Stimulated activated CD8-positive, alpha-beta memory T cell treated with anti-CD3 and anti-CD28 coated beads, Interleukin-7, amount 100 ng/mL, for 48 hours (primary cell): ENCODE measurements around the gene CYP2C19.
"Not testable (repeated sequence)": the region's sequence is repeated elsewhere in the genome, so short reads cannot be mapped to it uniquely, and the experiment has no call there.

ENCODE experiments used
- DNase-seq, 2 donors: peaks; one replicate each; pipeline ENCODE4 v3.0.0-alpha.2; 2020; ENCODE audit warnings: low read depth in 1 of 2; ENCODE audit errors: extremely low read depth in 1 of 2

CYP2C19 gene

DNA sequence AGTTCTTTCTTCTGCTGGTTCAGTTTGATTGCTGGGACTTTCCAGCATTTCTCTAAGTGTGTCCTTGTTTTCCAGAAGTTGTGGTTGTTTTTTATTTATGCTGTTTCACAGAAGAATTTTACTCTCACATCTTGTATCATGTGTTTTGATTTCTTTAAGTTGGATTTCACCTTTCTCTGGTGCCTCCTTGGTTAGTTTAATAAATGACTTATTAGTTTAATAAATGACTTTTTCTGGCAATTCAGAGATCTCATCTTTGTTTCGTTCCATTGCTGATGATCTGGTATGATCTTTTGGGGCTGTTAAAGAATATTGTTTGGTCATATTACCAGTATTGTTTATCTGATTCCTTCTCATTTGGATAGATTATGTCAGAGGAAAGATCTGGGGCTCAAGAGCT, 116.2 kb downstream of the CYP2C19 start:
- no peak for DNase-seq

DNA sequence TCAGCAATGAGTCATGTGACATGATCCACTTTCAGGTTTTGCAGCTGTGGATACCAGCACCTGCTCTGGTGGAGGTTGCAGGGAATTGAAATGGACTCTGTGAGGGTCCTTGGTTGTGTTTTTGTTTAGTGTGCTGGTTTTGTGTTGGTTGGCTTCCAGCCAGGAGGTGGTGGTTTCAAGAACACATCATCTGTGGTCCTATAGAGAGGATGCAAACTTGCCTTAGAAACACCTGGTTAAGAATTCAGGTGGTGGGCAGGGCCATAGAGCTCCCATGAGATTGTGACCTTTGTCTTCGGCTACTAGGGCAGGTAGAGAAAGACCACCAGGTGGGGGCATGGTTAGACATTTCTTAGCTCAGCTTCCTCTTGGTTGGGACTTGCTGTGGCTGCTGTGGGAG, 116.7 kb downstream of the CYP2C19 start:
- no peak for DNase-seq

DNA sequence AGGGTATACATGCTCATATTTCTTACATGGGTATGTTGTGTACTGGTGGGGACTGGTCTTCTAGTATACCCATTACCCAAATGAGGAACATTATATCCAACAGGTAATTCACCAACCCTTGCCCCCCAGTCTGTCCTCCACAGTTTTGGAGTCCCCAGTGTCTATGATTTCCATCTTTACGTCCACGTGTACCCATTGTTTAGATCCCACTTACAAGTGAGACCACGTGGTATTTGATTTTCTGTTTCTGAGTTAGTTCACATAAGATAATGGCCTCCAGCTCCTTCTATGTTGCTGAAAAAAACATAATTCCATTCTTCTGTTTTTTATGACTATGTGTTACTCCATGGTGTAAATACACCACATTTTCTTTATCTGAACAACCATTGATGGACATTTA, 126.6 kb downstream of the CYP2C19 start:
- no peak for DNase-seq

DNA sequence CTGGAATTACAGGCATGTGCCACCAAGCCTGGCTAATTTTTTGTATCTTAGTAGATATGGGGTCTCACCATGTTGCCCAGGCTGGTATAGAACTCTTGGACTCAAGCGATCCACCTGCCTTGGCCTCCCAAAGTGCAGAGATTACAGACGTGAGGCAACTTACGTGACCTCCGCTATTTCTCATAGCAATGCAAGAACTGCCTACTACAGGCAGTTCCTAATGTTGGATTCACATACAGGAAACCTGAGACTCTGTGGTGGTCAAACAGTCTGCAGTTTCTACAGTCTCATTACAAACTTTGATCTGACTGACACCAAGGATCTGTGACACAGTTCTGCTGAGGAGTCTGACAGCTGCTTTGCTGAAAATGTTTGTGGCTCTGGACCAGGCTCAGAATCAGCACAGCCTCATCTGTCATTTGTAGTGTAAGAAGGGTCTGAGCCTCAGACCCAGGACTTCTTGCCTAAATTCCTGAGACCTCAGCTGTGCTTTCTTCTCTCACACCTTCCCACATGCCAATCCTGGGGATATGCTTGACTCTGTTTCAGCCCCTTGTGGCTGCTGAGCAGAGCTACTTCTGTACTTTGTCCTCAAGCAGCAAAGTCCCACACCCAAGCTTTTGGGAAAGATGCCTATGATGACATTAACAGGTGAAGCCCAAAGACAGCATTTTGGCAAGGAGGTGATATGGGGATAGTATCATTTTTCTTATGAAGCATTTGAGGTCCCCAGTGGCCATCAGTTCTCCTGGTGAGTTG, 128.0 kb downstream of the CYP2C19 start:
- DNase-seq = no peak

DNA sequence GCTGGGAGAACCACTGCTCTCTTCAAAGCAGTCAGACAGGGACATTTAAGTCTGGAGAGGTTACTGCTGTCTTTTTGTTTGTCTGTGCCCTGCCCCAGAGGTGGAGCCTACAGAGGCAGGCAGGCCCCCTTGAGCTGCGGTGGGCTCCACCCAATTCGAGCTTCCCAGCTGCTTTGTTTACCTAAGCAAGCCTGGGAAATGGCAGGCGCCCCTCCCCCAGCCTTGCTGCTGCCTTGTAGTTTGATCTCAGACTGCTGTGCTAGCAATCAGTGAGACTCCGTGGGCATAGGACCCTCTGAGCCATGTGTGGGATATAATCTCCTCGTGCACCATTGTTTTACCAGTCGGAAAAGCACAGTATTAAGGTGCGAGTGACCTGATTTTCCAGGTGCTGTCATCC, 135.9 kb downstream of the CYP2C19 start:
- DNase-seq = not testable (repeated sequence)

DNA sequence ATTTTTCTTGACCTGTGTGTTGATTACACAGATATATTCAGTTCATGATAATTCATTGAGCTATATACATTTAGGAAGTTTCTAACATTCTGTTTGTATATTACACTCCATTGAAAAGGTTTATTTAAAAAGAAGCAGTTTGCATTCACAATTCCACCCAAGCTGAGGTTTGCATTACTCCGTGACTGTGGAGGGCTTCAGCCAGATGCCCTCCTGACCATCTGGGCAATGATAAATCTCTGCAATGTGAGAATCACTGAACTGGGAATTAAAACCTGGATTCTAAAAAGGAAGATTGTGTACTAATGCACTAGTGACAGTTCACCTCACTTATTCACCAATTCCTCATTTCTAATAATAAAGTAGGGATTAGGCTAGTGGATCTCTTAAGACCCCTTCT, 139.6 kb downstream of the CYP2C19 start:
- DNase-seq = no peak

DNA sequence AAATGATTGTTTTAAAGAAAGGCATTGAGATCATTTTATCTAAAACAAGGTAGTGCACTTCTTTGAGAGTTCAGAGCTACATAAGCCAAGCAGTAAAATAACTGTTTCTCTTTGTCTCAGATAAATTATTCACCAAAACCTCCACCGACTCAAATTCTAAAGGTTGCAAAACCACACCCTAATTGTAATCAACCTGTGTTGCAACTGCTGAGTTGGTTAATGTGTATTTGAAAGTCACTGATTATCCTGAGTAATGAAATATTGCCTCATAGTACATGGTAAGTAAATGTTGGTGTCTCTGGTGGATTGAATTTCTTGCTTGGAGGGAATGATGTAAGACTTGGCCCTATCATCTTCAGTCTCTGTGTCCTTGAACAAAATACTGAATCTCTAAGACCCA, 140.1 kb downstream of the CYP2C19 start:
- no peak for DNase-seq
